Embryonic facial prominence (tissue), 1 donor: Measurements from ENCODE around the gene PLA2G2F.

ENCODE experiments used
- DNase-seq: peaks from one replicate; pipeline ENCODE4 v3.0.0-alpha.2; 2016; ENCODE audit errors: extremely low spot score

The PLA2G2F gene

GRCh38 chr1:20138961-20139550 lies at the start of gene PLA2G2F:
PLA2G2F (plus strand) TSS chr1:20139323; CDS start chr1:20139428, 105 bp downstream.
- no peak for DNase-seq

GRCh38 chr1:20089328-20090077 lies 49.6 kb upstream of the PLA2G2F start:
- no peak for DNase-seq

GRCh38 chr1:20090119-20090518 lies 49.0 kb upstream of the PLA2G2F start:
- DNase-seq = no peak

- DNase-seq = no peak
These were observed 48.5 kb upstream of the PLA2G2F start for GRCh38 chr1:20090641-20091040.

- DNase-seq = no peak
These were observed 45.8 kb upstream of the PLA2G2F start for GRCh38 chr1:20093303-20093702.

GRCh38 chr1:20093940-20094391 lies 45.2 kb upstream of the PLA2G2F start:
- DNase-seq = no peak

- DNase-seq = no peak
These were observed 43.3 kb upstream of the PLA2G2F start for GRCh38 chr1:20095564-20096434.

- DNase-seq = no peak
These were observed 42.2 kb upstream of the PLA2G2F start for GRCh38 chr1:20096840-20097447.

GRCh38 chr1:20099533-20099932 lies 39.6 kb upstream of the PLA2G2F start:
- no peak for DNase-seq

- no peak for DNase-seq
These were observed 38.3 kb upstream of the PLA2G2F start for GRCh38 chr1:20100632-20101355.

GRCh38 chr1:20102875-20103274 lies 36.2 kb upstream of the PLA2G2F start:
- no peak for DNase-seq

GRCh38 chr1:20105856-20106255 lies 33.3 kb upstream of the PLA2G2F start:
- no peak for DNase-seq

- DNase-seq = no peak
These were observed 31.8 kb upstream of the PLA2G2F start for GRCh38 chr1:20107351-20107750.

GRCh38 chr1:20107796-20108195 lies 31.3 kb upstream of the PLA2G2F start:
- DNase-seq = no peak

- no peak for DNase-seq
These were observed 30.6 kb upstream of the PLA2G2F start for GRCh38 chr1:20108366-20109123.

GRCh38 chr1:20109223-20109856 lies 29.8 kb upstream of the PLA2G2F start:
- DNase-seq = no peak

- no peak for DNase-seq
These were observed 28.4 kb upstream of the PLA2G2F start for GRCh38 chr1:20110679-20111078.

GRCh38 chr1:20111452-20111851 lies 27.7 kb upstream of the PLA2G2F start:
- DNase-seq = no peak

- DNase-seq = no peak
These were observed 26.7 kb upstream of the PLA2G2F start for GRCh38 chr1:20112279-20113000.
